ENCODE results near the gene CLRN3. TPM values are rescaled to one million over a fixed set of nuclear protein-coding genes. Genes with fewer than 3 reads are reported as not detected.

The CLRN3 gene
- total and polyA plus RNA-seq, 2 donors (not counting 1 experiment from before 2014, with no cell fraction given) = not detected

DNA sequence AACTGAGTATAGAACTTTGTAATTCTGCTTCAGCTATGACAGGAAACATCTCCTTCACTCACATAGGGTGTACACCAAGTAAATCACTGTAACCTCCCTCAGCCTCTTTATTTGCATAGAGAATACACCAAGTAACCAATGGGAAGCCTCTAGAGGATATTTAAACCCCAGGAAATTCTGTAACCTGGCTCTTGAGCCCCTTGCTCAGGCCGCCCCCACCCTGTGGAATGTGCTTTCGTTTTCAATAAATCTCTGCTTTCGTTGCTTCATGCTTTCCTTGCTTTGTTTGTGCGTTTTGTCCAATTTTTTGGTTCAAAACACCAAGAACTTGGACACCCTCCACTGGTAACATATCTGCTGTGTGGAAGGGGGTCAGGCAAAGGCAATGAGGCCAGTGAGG is 60.2 kb downstream of the CLRN3 start:
- no peak overlapping the region for H3K4me2 ChIP-seq (ENCODE audit: extremely low read depth, insufficient read depth, low read length)
- no peak for DNase-seq (ENCODE audit: low read depth in 2 of 2)
- H3K79me2 ChIP-seq (ENCODE audit: control insufficient read depth, insufficient read depth, low read length) = no peaks in the 10 kb centered on the region
- no peak overlapping the region for H3K9ac ChIP-seq (ENCODE audit: insufficient read depth, low read length)
- no peaks in the 10 kb centered on the region for H3K27me3 ChIP-seq (ENCODE audit: control insufficient read depth, insufficient read depth, low read length)
- no peaks in the 10 kb centered on the region for H3K36me3 ChIP-seq (ENCODE audit: control insufficient read depth, insufficient read depth, low read length)
- no peak overlapping the region for H3K4me3 ChIP-seq (replicated peaks in 1 of 4; ENCODE audit: control extremely low read depth in 1 of 4, insufficient read depth in 1 of 4, low read depth in 3 of 4, low read length in 4 of 4)
- no peaks in the 10 kb centered on the region for H3K9me3 ChIP-seq (ENCODE audit: control insufficient read depth, insufficient read depth, low read depth, low read length)
- no peaks in the 10 kb centered on the region for H4K20me1 ChIP-seq (ENCODE audit: control insufficient read depth, extremely low read depth, insufficient read depth, low read length)
- TF ChIP-seq EZH2 (IDR thresholded peaks at IDR 0.05; ENCODE audit: low read length, missing control alignments) = no peak
- TF ChIP-seq, protein P1, sequence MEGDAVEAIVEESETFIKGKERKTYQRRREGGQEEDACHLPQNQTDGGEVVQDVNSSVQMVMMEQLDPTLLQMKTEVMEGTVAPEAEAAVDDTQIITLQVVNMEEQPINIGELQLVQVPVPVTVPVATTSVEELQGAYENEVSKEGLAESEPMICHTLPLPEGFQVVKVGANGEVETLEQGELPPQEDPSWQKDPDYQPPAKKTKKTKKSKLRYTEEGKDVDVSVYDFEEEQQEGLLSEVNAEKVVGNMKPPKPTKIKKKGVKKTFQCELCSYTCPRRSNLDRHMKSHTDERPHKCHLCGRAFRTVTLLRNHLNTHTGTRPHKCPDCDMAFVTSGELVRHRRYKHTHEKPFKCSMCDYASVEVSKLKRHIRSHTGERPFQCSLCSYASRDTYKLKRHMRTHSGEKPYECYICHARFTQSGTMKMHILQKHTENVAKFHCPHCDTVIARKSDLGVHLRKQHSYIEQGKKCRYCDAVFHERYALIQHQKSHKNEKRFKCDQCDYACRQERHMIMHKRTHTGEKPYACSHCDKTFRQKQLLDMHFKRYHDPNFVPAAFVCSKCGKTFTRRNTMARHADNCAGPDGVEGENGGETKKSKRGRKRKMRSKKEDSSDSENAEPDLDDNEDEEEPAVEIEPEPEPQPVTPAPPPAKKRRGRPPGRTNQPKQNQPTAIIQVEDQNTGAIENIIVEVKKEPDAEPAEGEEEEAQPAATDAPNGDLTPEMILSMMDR (conservative IDR thresholded peaks at IDR 0.05 in 1 of 2, IDR thresholded peaks at IDR 0.05 in 1 of 2; ENCODE audit: low read depth in 1 of 2, low read length in 2 of 2) = no peak
- no peaks in the 10 kb centered on the region for H3K4me1 ChIP-seq (ENCODE audit: control insufficient read depth, extremely low read depth, insufficient read depth, low read length)
- H2AFZ ChIP-seq (ENCODE audit: low read length) = no peak overlapping the region
- no peak overlapping the region for H3K27ac ChIP-seq (ENCODE audit: insufficient read depth, low read length)

DNA sequence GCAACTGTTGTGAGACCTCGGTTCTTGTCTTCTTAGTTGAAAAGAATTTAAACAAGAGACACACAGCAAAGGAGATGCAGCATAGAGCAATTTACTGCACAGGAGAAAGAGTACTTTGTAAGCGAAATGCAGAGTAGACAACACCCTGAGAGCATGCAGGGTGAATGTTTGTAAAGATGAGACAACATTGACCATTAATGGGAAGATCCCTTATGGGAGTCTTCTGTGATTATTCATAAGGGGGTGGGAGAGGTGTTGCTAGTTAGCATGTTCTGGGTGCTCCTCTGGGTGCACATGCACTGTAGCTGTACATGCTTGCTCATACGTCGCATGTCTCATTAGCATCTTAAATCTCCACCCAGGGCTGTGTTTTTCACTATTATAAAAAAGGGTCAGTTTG is 62.3 kb downstream of the CLRN3 start:
- Histone ChIP-seq H3K4me1 (ENCODE audit: control insufficient read depth, extremely low read depth, insufficient read depth, low read length) (no peaks in the 10 kb centered on the region), H3K79me2 (ENCODE audit: control insufficient read depth, insufficient read depth, low read length) (no peaks in the 10 kb centered on the region), H4K20me1 (ENCODE audit: control insufficient read depth, extremely low read depth, insufficient read depth, low read length) (no peaks in the 10 kb centered on the region), H2AFZ (ENCODE audit: low read length) (no peak overlapping the region), H3K27ac (ENCODE audit: insufficient read depth, low read length) (no peak overlapping the region), H3K4me2 (ENCODE audit: extremely low read depth, insufficient read depth, low read length) (no peak overlapping the region), H3K4me3 (replicated peaks in 1 of 4; ENCODE audit: control extremely low read depth in 1 of 4, insufficient read depth in 1 of 4, low read depth in 3 of 4, low read length in 4 of 4) (no peak overlapping the region), H3K9me3 (ENCODE audit: control insufficient read depth, insufficient read depth, low read depth, low read length) (no peaks in the 10 kb centered on the region), H3K27me3 (ENCODE audit: control insufficient read depth, insufficient read depth, low read length) (no peaks in the 10 kb centered on the region), H3K9ac (ENCODE audit: insufficient read depth, low read length) (no peak overlapping the region), H3K36me3 (ENCODE audit: control insufficient read depth, insufficient read depth, low read length) (no peaks in the 10 kb centered on the region)
- TF ChIP-seq, protein P1 (conservative IDR thresholded peaks at IDR 0.05 in 1 of 2, IDR thresholded peaks at IDR 0.05 in 1 of 2; ENCODE audit: low read depth in 1 of 2, low read length in 2 of 2) = no peak
- TF ChIP-seq EZH2 (IDR thresholded peaks at IDR 0.05; ENCODE audit: low read length, missing control alignments) = no peak
- no peak for DNase-seq (ENCODE audit: low read depth in 2 of 2)

Other genes with a start within 250 kb of the CLRN3 start
- gene FOXI2, start 155.8 kb downstream of the CLRN3 start, total RNA-seq = not detected in 2 replicates
- not detected in 2 replicates for gene FOXI2, start 155.8 kb downstream of the CLRN3 start, polyA plus RNA-seq
- 1.0 and 1.8 TPM in 2 replicates for gene PTPRE, start 14.2 kb upstream of the CLRN3 start, total RNA-seq
- gene PTPRE, start 14.2 kb upstream of the CLRN3 start, polyA plus RNA-seq = 0.75 and 1.2 TPM in 2 replicates
- 0.26 and 4.3 TPM in 2 replicates for gene MKI67, start 233.5 kb upstream of the CLRN3 start, total RNA-seq
- 6.4 and 24.8 TPM in 2 replicates for gene MKI67, start 233.5 kb upstream of the CLRN3 start, polyA plus RNA-seq